Cardiac fibroblast (primary cell): ENCODE results near the gene NALCN.

Experiments
- DNase-seq, 2 donors: peaks; one replicate each; pipeline versions ENCODE4 v3.0.0 to v3.0.0-alpha.2; 2010; ENCODE audit warnings: low read depth in 2 of 2
- H3K4me3 ChIP-seq, 2 donors: replicated peaks in 1 of 2; 1 replicate in 1 of 2; 2 replicates in 1 of 2; pipeline ENCODE4 v1.5.1; 2011; ENCODE audit warnings: low read depth in 2 of 2, low read length in 2 of 2, mild to moderate bottlenecking in 2 of 2, moderate library complexity in 1 of 2
- TF ChIP-seq, protein P1 (sequence below): IDR thresholded peaks from one replicate; pipeline ENCODE4 v1.5.1; 2011; ENCODE audit warnings: low read depth, mild to moderate bottlenecking, low read length, inconsistent platforms

NALCN gene

DNA sequence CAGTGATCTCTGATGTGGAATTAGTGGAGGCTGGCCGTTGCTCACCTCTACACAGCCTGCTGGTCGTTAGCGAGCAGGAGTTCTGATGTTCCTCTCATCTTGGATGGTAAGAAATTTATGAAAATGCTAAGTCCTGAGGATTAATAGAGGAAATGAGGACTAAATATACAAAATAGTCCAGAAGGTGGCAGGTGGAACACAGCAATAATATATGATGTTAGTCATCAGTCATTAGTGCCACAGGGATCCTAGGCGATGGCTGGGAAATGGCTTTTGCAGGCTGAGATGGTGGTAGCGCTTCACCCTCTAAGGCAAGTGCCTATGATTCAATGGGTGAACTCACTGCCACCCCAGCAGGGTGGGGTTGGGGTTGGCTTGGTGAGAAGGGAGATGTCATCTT lies 403.1 kb downstream of the NALCN start:
- no peak overlapping the region for H3K4me3 ChIP-seq
- DNase-seq, result no peak
- TF ChIP-seq, protein P1, sequence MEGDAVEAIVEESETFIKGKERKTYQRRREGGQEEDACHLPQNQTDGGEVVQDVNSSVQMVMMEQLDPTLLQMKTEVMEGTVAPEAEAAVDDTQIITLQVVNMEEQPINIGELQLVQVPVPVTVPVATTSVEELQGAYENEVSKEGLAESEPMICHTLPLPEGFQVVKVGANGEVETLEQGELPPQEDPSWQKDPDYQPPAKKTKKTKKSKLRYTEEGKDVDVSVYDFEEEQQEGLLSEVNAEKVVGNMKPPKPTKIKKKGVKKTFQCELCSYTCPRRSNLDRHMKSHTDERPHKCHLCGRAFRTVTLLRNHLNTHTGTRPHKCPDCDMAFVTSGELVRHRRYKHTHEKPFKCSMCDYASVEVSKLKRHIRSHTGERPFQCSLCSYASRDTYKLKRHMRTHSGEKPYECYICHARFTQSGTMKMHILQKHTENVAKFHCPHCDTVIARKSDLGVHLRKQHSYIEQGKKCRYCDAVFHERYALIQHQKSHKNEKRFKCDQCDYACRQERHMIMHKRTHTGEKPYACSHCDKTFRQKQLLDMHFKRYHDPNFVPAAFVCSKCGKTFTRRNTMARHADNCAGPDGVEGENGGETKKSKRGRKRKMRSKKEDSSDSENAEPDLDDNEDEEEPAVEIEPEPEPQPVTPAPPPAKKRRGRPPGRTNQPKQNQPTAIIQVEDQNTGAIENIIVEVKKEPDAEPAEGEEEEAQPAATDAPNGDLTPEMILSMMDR, result no peak

DNA sequence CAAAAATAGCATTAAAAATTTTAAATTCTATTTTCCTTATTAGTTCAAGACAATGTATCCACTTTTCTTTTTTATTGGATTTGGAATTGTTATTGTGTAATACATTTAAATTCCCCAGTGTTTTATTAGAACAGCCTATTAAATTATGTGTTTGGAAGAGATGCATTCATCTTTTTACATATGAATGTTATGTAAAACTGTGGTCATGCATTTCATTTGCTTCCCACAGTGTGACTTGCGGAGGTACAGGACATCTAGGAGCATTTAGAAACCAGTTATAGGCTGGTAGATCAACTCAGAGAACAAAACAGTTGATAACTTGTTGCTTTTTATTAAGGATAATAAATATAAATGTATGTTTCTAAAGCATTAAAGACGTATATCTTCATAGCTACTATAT lies 406.2 kb downstream of the NALCN start:
- H3K4me3 ChIP-seq, result no peak overlapping the region
- no peak for DNase-seq
- TF ChIP-seq, protein P1, result no peak

- TF ChIP-seq, protein P1, result no peak
- no peak for DNase-seq
Measured at GRCh38 chr13:101007245-101007644, 409.1 kb downstream of the NALCN start.

More at GRCh38 chr13:101007245-101007644, 409.1 kb downstream of the NALCN start:
- H3K4me3 ChIP-seq, result no peak overlapping the region
